Upper lobe of right lung (tissue), 1 donor: ENCODE results near the gene PRCC. TPM values are rescaled to one million over a fixed set of nuclear protein-coding genes. Genes with fewer than 3 reads are reported as not detected.
A peak's percentile ranks its signal among the peaks of the same experiment; 100 is the strongest.
"Not testable (repeated sequence)": the region's sequence is repeated elsewhere in the genome, so short reads cannot be mapped to it uniquely, and the experiment has no call there.

ENCODE experiments used
- ATAC-seq: fragments of 200-7000 bp; cut with Tn5 transposase; one replicate; pipeline ENCODE4 v1.9.1; 2020; ENCODE audit warnings: mild to moderate bottlenecking, moderate library complexity
- DNase-seq: peaks from one replicate; pipeline ENCODE4 v3.0.0-alpha.2; 2020
- H3K27ac ChIP-seq: fragments of 200-600 bp; one replicate; pipeline ENCODE4 v1.8.0; 2022
- H3K27me3 ChIP-seq: fragments of 200-600 bp; one replicate; pipeline ENCODE4 v1.8.0; 2022; ENCODE audit warnings: mild to moderate bottlenecking
- H3K36me3 ChIP-seq: fragments of 200-600 bp; one replicate; pipeline ENCODE4 v1.8.0; 2022
- H3K4me1 ChIP-seq: fragments of 200-600 bp; one replicate; pipeline ENCODE4 v1.8.0; 2022
- H3K4me3 ChIP-seq: fragments of 200-600 bp; one replicate; pipeline ENCODE4 v1.8.0; 2022; ENCODE audit warnings: mild to moderate bottlenecking
- H3K9me3 ChIP-seq: fragments of 200-600 bp; one replicate; pipeline ENCODE4 v1.8.0; 2022
- CTCF ChIP-seq: fragments of 200-600 bp; IDR thresholded peaks from one replicate; pipeline ENCODE4 v1.8.0; 2022; ENCODE audit warnings: antibody characterized with exemption
- intact Hi-C: fragments of 100-400 bp; cut with DNase I; formaldehyde crosslinking; loops from one replicate; pipeline ENCODE4 v1.11.0; 2022
- total RNA-seq: library from RNA; stranded (reverse); fragmentation: NEBNext Ultra II Directional; extraction: Animal tissue kit (Norgen Biotek cat#: 25700); gene quantifications from one replicate; pipeline ENCODE4 v1.2.1, GENCODE V29; 2021
- donor health status: DM: no; HTN: yes; CAD: no; lungs with severe emphysema.

The PRCC gene
- total RNA-seq, 1 donor from 2014 or later, result 48.5 TPM

GRCh38 chr1:156760796-156761104, 6.6 kb upstream of the PRCC start:
- no peak for ATAC-seq
- intact Hi-C loops, result no loop called here
- H3K4me1 ChIP-seq, result no peaks in the 10 kb centered on the region
- no peak overlapping the region for H3K4me3 ChIP-seq
- H3K27ac ChIP-seq, result no peak overlapping the region
- no peaks in the 10 kb centered on the region for H3K36me3 ChIP-seq
- no peaks in the 10 kb centered on the region for H3K9me3 ChIP-seq
- H3K27me3 ChIP-seq, result no peaks in the 10 kb centered on the region
- no peak for DNase-seq
- no peak for TF ChIP-seq CTCF

GRCh38 chr1:156765136-156765535, 2.2 kb upstream of the PRCC start:
- H3K27ac ChIP-seq, H3K4me3 ChIP-seq, ATAC-seq, H3K27me3 ChIP-seq, DNase-seq, intact Hi-C loops, H3K9me3 ChIP-seq, H3K36me3 ChIP-seq: not testable (repeated sequence)
- H3K4me1 ChIP-seq, result peaks cover 19% of the 10 kb centered on the region

DNA sequence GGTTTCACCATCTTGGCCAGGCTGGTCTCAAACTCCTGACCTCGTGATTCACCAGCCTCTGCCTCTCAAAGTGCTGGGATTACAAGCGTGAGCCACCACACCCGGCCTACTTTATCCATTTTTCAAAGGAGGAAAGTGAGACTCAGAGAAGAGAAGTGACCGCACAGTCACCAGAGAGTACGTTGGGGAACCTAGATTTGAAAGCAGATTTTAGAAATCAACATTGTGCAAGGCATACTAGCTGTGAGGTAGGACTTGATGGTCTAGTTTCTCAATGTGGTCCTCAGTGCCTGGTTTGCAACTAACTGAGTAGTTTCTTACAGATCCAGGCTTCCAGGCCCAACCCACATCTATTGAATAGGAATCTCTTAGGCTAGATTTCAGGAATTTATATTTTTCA, 1.7 kb upstream of the PRCC start:
- Histone ChIP-seq H3K4me3 (peak overlapping the region; percentile 88), H3K27me3 (no peaks in the 10 kb centered on the region), H3K27ac (no peak overlapping the region), H3K36me3 (peaks cover 7% of the 10 kb centered on the region), H3K4me1 (peaks cover 23% of the 10 kb centered on the region), H3K9me3 (no peaks in the 10 kb centered on the region)
- ATAC-seq, result no peak
- no peak for TF ChIP-seq CTCF
- DNase-seq, result no peak
- intact Hi-C loops, result no loop called here

DNA sequence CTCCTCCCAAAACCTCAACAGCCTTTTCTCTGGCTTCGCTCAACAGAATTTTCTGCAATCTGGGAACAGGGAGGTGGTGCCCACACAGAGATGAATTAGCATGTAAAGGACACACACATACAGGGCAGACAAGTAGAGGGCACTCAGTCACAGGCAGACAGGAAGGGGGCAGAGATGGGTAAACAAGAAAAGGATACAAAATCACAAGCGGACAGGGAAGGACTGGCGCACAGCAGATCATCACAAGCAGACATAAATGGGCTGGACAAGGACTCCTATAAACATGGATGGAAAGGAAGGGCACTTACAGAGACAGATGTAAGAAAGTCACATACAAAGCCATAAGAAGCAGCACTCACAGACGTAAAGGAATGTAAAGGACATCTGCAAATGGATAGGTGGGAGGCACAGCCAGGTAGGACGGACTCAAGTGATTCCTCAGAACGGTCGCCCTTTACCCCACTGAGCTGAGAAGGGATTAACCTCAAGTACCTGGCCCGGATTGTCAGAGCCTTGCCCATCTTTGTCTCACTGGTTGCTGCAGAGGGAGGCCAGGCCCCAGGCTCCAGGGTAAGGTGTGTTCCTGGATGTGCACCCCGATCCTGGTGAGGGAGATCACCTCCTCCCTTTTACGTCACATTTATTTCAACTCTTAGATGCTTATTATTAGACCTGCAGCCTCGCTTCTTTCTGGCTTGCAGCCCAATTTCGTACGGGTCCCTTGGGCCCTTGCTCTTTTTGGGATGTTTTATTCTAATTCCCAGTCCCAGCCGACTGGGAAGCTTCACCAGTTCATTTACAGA, 836 bp upstream of the PRCC start:
- TF ChIP-seq CTCF, result no peak
- DNase-seq, result no peak
- peak overlapping the region; percentile 89 for H3K27ac ChIP-seq

GRCh38 chr1:156767879-156768604, 707 bp downstream of the PRCC start:
- DNase-seq (peak; percentile 79), ATAC-seq (peak; percentile 7)
- peaks cover 18% of the 10 kb centered on the region for H3K36me3 ChIP-seq
- TF ChIP-seq CTCF, result no peak
- H3K27ac ChIP-seq, result peak overlapping the region; percentile 91
- no peaks in the 10 kb centered on the region for H3K27me3 ChIP-seq
- intact Hi-C loops, result no loop called here
- peak overlapping the region; percentile 88 for H3K4me3 ChIP-seq
- H3K9me3 ChIP-seq, result no peaks in the 10 kb centered on the region
- H3K4me1 ChIP-seq, result peaks cover 42% of the 10 kb centered on the region

More for the DNA sequence above, 836 bp upstream of the PRCC start:
- H3K36me3 ChIP-seq, result peaks cover 14% of the 10 kb centered on the region
- no peaks in the 10 kb centered on the region for H3K9me3 ChIP-seq
- intact Hi-C loops, result no loop called here
- ATAC-seq, result peak; percentile 1
- peak overlapping the region; percentile 88 for H3K4me3 ChIP-seq
- H3K4me1 ChIP-seq, result peaks cover 32% of the 10 kb centered on the region
- no peaks in the 10 kb centered on the region for H3K27me3 ChIP-seq

- no peak for TF ChIP-seq CTCF
- Histone ChIP-seq H3K27ac (peak overlapping the region; percentile 91), H3K36me3 (peaks cover 18% of the 10 kb centered on the region), H3K4me1 (peaks cover 42% of the 10 kb centered on the region), H3K4me3 (peak overlapping the region; percentile 88), H3K27me3 (no peaks in the 10 kb centered on the region), H3K9me3 (no peaks in the 10 kb centered on the region)
- ATAC-seq, result no peak
- intact Hi-C loops, result no loop called here
- no peak for DNase-seq
These were observed 1.4 kb downstream of the PRCC start for GRCh38 chr1:156768610-156769295.
